Loucy (cell line): ENCODE data around the gene PCBP3.

Source experiments
- CTCF ChIP-seq: fragments of 200-600 bp; sonication (generic); conservative IDR thresholded peaks from 2 replicates; pipeline ENCODE4 v1.5.1; 2014; ENCODE audit warnings: mild to moderate bottlenecking, antibody characterized with exemption, low read length
- EZH2phosphoT487 ChIP-seq: fragments of 200-600 bp; IDR thresholded peaks from 2 replicates; pipeline ENCODE4 v1.6.1; 2018; ENCODE audit warnings: antibody characterized with exemption, mild to moderate bottlenecking, moderate library complexity, borderline replicate concordance

GRCh38 chr21:45856442-45856841, 212.9 kb downstream of the PCBP3 start:
- no peak for TF ChIP-seq CTCF
- TF ChIP-seq EZH2phosphoT487, result no peak
